Neuronal stem cell (in vitro differentiated cells): ENCODE measurements around the gene KLF11.
"Not testable (repeated sequence)": the region's sequence is repeated elsewhere in the genome, so short reads cannot be mapped to it uniquely, and the experiment has no call there.

Source experiments
- DNase-seq: peaks from one replicate; pipeline ENCODE4 v3.0.0-alpha.2; 2013; ENCODE audit warnings: low spot score
- H2AFZ ChIP-seq: one replicate; pipeline ENCODE4 v1.6.1; 2013; ENCODE audit warnings: mild to moderate bottlenecking, low read length, inconsistent platforms
- H2AK5ac ChIP-seq: 2 replicates; pipeline ENCODE4 v1.6.1; 2013; ENCODE audit warnings: low read depth, mild to moderate bottlenecking, inconsistent platforms, low read length, moderate library complexity, mixed read lengths
- H2BK120ac ChIP-seq: 2 replicates; pipeline ENCODE4 v1.6.1; 2013; ENCODE audit warnings: low read depth, mild to moderate bottlenecking, inconsistent platforms, low read length, moderate library complexity, mixed read lengths
- H2BK12ac ChIP-seq: one replicate; pipeline ENCODE4 v1.6.1; 2013; ENCODE audit warnings: low read length, inconsistent platforms
- H2BK15ac ChIP-seq: 2 replicates; pipeline ENCODE4 v1.6.1; 2013; ENCODE audit warnings: mild to moderate bottlenecking, low read length, inconsistent platforms, mixed read lengths
- H2BK5ac ChIP-seq: one replicate; pipeline ENCODE4 v1.6.1; 2013; ENCODE audit warnings: inconsistent platforms, mild to moderate bottlenecking, low read length, moderate library complexity
- H3K14ac ChIP-seq: one replicate; pipeline ENCODE4 v1.6.1; 2013; ENCODE audit warnings: low read length, inconsistent platforms
- H3K18ac ChIP-seq: 2 replicates; pipeline ENCODE4 v1.6.1; 2013; ENCODE audit warnings: low read length, inconsistent platforms
- H3K23ac ChIP-seq: 2 replicates; pipeline ENCODE4 v1.6.1; 2013; ENCODE audit warnings: low read depth, mild to moderate bottlenecking, mixed read lengths, low read length, inconsistent platforms; ENCODE audit not compliant: poor library complexity
- H3K27ac ChIP-seq: replicated peaks from 3 replicates; pipeline ENCODE4 v1.5.1; 2013; ENCODE audit warnings: low read length, inconsistent platforms
- H3K27me3 ChIP-seq, 3 experiments: 2 replicates each; pipeline ENCODE4 v1.6.1; 2013; ENCODE audit warnings: low read length in 3 of 3, mild to moderate bottlenecking in 2 of 3, inconsistent platforms in 1 of 3, low read depth in 1 of 3, mixed read lengths in 1 of 3, moderate library complexity in 1 of 3; ENCODE audit not compliant: control insufficient read depth in 3 of 3, insufficient read depth in 3 of 3
- H3K36me3 ChIP-seq, 2 donors: replicated peaks in 1 of 2; 2 replicates each; pipeline ENCODE4 v1.6.1; 2013; ENCODE audit warnings: low read length in 2 of 2; ENCODE audit not compliant: control insufficient read depth in 2 of 2, insufficient read depth in 2 of 2
- H3K4ac ChIP-seq: 2 replicates; pipeline ENCODE4 v1.6.1; 2013; ENCODE audit warnings: inconsistent platforms, mild to moderate bottlenecking, low read length, moderate library complexity
- H3K4me1 ChIP-seq, 2 donors: 1 replicate in 1 of 2; 2 replicates in 1 of 2; pipeline ENCODE4 v1.6.1; 2013; ENCODE audit warnings: low read length in 2 of 2, low read depth in 1 of 2; ENCODE audit not compliant: control insufficient read depth in 2 of 2, insufficient read depth in 1 of 2
- H3K4me2 ChIP-seq: one replicate; pipeline ENCODE4 v1.6.1; 2013; ENCODE audit warnings: mild to moderate bottlenecking, low read length, inconsistent platforms; ENCODE audit not compliant: insufficient read depth, poor library complexity, severe bottlenecking
- H3K4me3 ChIP-seq, 2 donors: 2 replicates each; pipeline ENCODE4 v1.5.1; 2013; ENCODE audit warnings: low read length in 2 of 2, mild to moderate bottlenecking in 2 of 2, inconsistent platforms in 1 of 2, moderate library complexity in 1 of 2
- H3K79me1 ChIP-seq: one replicate; pipeline ENCODE4 v1.6.1; 2013; ENCODE audit warnings: low read depth, mild to moderate bottlenecking, inconsistent platforms, low read length, moderate library complexity
- H3K9ac ChIP-seq: one replicate; pipeline ENCODE4 v1.6.1; 2013; ENCODE audit warnings: mild to moderate bottlenecking, low read depth, low read length, inconsistent platforms; ENCODE audit not compliant: poor library complexity
- H3K9me3 ChIP-seq, 2 donors: replicated peaks in 1 of 2; 2 replicates each; pipeline versions ENCODE3 to v1.6.1; 2013; ENCODE audit warnings: low read length in 2 of 2, mild to moderate bottlenecking in 2 of 2, inconsistent platforms in 1 of 2, low read depth in 1 of 2, mixed read lengths in 1 of 2, moderate library complexity in 1 of 2; ENCODE audit not compliant: control insufficient read depth in 2 of 2, insufficient read depth in 1 of 2
- H4K8ac ChIP-seq: one replicate; pipeline ENCODE4 v1.6.1; 2013; ENCODE audit warnings: low read depth, mild to moderate bottlenecking, inconsistent platforms, low read length, moderate library complexity
- H4K91ac ChIP-seq: one replicate; pipeline ENCODE4 v1.6.1; 2013; ENCODE audit warnings: low read length, low read depth, mild to moderate bottlenecking, inconsistent platforms; ENCODE audit not compliant: poor library complexity
- WGBS, 2 donors: extraction: QIAGEN DNeasy Blood & Tissue Kit; methylation state at CpG; one replicate each; pipeline ENCODE4 v1.1.7; 2013; ENCODE audit warnings: missing lambda C conversion rate in 2 of 2, mixed read lengths in 1 of 2; ENCODE audit not compliant: insufficient read length in 2 of 2, insufficient replicate concordance in 1 of 2; ENCODE audit errors: extremely low coverage in 2 of 2; 5-methylcytosine and 5-hydroxymethylcytosine counted together

KLF11 gene

GRCh38 chr2:10014418-10015190 lies 28.7 kb upstream of the KLF11 start:
- no CpG with 5 or more reads among the region's 42 CpGs for WGBS, 2 donors
- H3K79me1 ChIP-seq: peaks cover 11% of the 10 kb centered on the region
- H2AK5ac ChIP-seq: peak overlapping the region; percentile 21
- no peaks in the 10 kb centered on the region for H3K36me3 ChIP-seq
- peak overlapping the region; percentile 29 for H4K8ac ChIP-seq
- H3K14ac ChIP-seq: peak overlapping the region; percentile 82
- H3K4ac ChIP-seq: no peak overlapping the region
- peaks cover 5% of the 10 kb centered on the region in 2 donors for H3K4me1 ChIP-seq
- H2BK120ac ChIP-seq: peak overlapping the region; percentile 72
- no peak overlapping the region for H4K91ac ChIP-seq
- H3K9me3 ChIP-seq: peaks cover 1 to 4% of the 10 kb centered on the region in 2 donors
- H3K23ac ChIP-seq: peak overlapping the region; percentile 80
- peak overlapping the region; percentile 22 for H2BK12ac ChIP-seq
- no peak overlapping the region for H3K9ac ChIP-seq
- peak overlapping the region in 1 of 2 donors; percentile 67 for H3K4me3 ChIP-seq
- H3K27me3 ChIP-seq: peaks cover 0 to 10% (median 0%) of the 10 kb centered on the region in 3 experiments
- no peak overlapping the region for H3K4me2 ChIP-seq
- H2BK15ac ChIP-seq: no peak overlapping the region
- H3K18ac ChIP-seq: no peak overlapping the region
- no peak for DNase-seq
- no peak overlapping the region for H3K27ac ChIP-seq
- no peak overlapping the region for H2AFZ ChIP-seq
- no peak overlapping the region for H2BK5ac ChIP-seq

GRCh38 chr2:10015376-10015989 lies 27.9 kb upstream of the KLF11 start:
- Histone ChIP-seq H3K4me3 (peak overlapping the region in 1 of 2 donors; percentile 33), H3K14ac (peak overlapping the region; percentile 82), H3K23ac (peak overlapping the region; percentile 20), H3K79me1 (peaks cover 11% of the 10 kb centered on the region), H3K27me3 (peaks cover 0 to 10% (median 0%) of the 10 kb centered on the region in 3 experiments)
- H3K36me3 ChIP-seq, H2BK12ac ChIP-seq, H3K4me1 ChIP-seq, H2BK5ac ChIP-seq, H2BK120ac ChIP-seq, H4K91ac ChIP-seq, H3K9ac ChIP-seq, H3K27ac ChIP-seq, H2AK5ac ChIP-seq, DNase-seq, H3K4ac ChIP-seq, H4K8ac ChIP-seq, H2AFZ ChIP-seq, H2BK15ac ChIP-seq, H3K18ac ChIP-seq, H3K9me3 ChIP-seq, H3K4me2 ChIP-seq: not testable (repeated sequence)
- WGBS, 2 donors: no CpG with 5 or more reads among the region's 44 CpGs

- peak overlapping the region; percentile 20 for H3K23ac ChIP-seq
- H3K18ac ChIP-seq: peak overlapping the region; percentile 71
Measured at GRCh38 chr2:10016001-10016801, 27.1 kb upstream of the KLF11 start.

More at GRCh38 chr2:10016001-10016801, 27.1 kb upstream of the KLF11 start:
- WGBS, 2 donors: no CpG with 5 or more reads among the region's 35 CpGs
- Histone ChIP-seq H2AFZ (no peak overlapping the region), H2BK15ac (no peak overlapping the region), H3K4me3 (peak overlapping the region in 1 of 2 donors; percentile 33), H3K27ac (no peak overlapping the region), H3K14ac (peak overlapping the region; percentile 82), H2BK5ac (no peak overlapping the region), H3K36me3 (no peaks in the 10 kb centered on the region), H2BK12ac (no peak overlapping the region), H4K8ac (peak overlapping the region; percentile 43), H3K4me2 (no peak overlapping the region), H3K9me3 (peaks cover 1 to 4% of the 10 kb centered on the region in 2 donors), H3K79me1 (peaks cover 11% of the 10 kb centered on the region), H3K27me3 (peaks cover 0 to 10% (median 0%) of the 10 kb centered on the region in 3 experiments), H3K4ac (no peak overlapping the region), H3K4me1 (no peaks in the 10 kb centered on the region), H3K9ac (no peak overlapping the region), H2AK5ac (no peak overlapping the region), H2BK120ac (no peak overlapping the region), H4K91ac (no peak overlapping the region)
- DNase-seq: no peak
